Neural progenitor cell (in vitro differentiated cells): ENCODE results near the gene HIVEP1. TPM values are rescaled to one million over a fixed set of nuclear protein-coding genes. Genes with fewer than 3 reads are reported as not detected.

Experiments
- DNase-seq: peaks from one replicate; pipeline ENCODE4 v3.0.0-alpha.2; 2016; ENCODE audit warnings: low spot score
- H2AFZ ChIP-seq: fragments of 200-600 bp; sonication (generic); replicated peaks from 2 replicates; pipeline ENCODE4 v1.6.1; 2016; ENCODE audit warnings: antibody characterized with exemption
- H3F3A ChIP-seq: fragments of 200-600 bp; sonication (generic); 2 replicates; pipeline ENCODE4 v1.6.1; 2016; ENCODE audit warnings: antibody characterized with exemption, low read depth
- H3K27ac ChIP-seq: fragments of 200-600 bp; sonication (generic); 2 replicates; pipeline ENCODE4 v1.5.1; 2016; ENCODE audit warnings: mild to moderate bottlenecking
- H3K27me3 ChIP-seq: fragments of 200-600 bp; sonication (generic); 2 replicates; pipeline ENCODE4 v1.6.1; 2016; ENCODE audit warnings: mild to moderate bottlenecking, moderate library complexity
- H3K36me3 ChIP-seq: fragments of 200-600 bp; sonication (generic); 2 replicates; pipeline ENCODE4 v1.5.1; 2016
- H3K4me1 ChIP-seq: fragments of 200-600 bp; sonication (generic); 2 replicates; pipeline ENCODE4 v1.6.1; 2016; ENCODE audit warnings: mixed run types
- H3K4me2 ChIP-seq: fragments of 200-600 bp; sonication (generic); 2 replicates; pipeline ENCODE4 v1.6.1; 2016
- H3K4me3 ChIP-seq: fragments of 200-600 bp; sonication (generic); 2 replicates; pipeline ENCODE4 v1.5.1; 2016
- H3K79me2 ChIP-seq: fragments of 200-600 bp; sonication (generic); 2 replicates; pipeline ENCODE4 v1.6.1; 2016; ENCODE audit warnings: low read depth
- H3K9ac ChIP-seq: fragments of 200-600 bp; sonication (generic); 2 replicates; pipeline ENCODE4 v1.6.1; 2016
- H3K9me3 ChIP-seq: fragments of 200-600 bp; sonication (generic); 2 replicates; pipeline ENCODE4 v1.5.1; 2016; ENCODE audit warnings: low read depth
- H4K20me1 ChIP-seq: fragments of 200-600 bp; sonication (generic); 2 replicates; pipeline ENCODE4 v1.6.1; 2016; ENCODE audit warnings: low read depth
- H3K27ac Mint-ChIP-seq: 3 replicates; pipeline ENCODE4 v1.8.0; 2021; ENCODE audit warnings: mixed read lengths
- H3K27me3 Mint-ChIP-seq: 2 replicates; pipeline ENCODE4 v1.8.0; 2022; ENCODE audit warnings: low read depth, mild to moderate bottlenecking, inconsistent platforms, moderate library complexity, mixed read lengths; ENCODE audit not compliant: insufficient read depth
- H3K36me3 Mint-ChIP-seq: 3 replicates; pipeline ENCODE4 v1.8.0; 2021; ENCODE audit warnings: mixed read lengths
- H3K4me1 Mint-ChIP-seq: 3 replicates; pipeline ENCODE4 v1.8.0; 2021; ENCODE audit warnings: mixed read lengths
- H3K4me3 Mint-ChIP-seq: 3 replicates; pipeline ENCODE4 v1.8.0; 2021; ENCODE audit warnings: mild to moderate bottlenecking, moderate library complexity, mixed read lengths
- H3K9me3 Mint-ChIP-seq: 3 replicates; pipeline ENCODE4 v1.8.0; 2020; ENCODE audit warnings: mixed read lengths
- CTCF ChIP-seq: fragments of 200-600 bp; sonication (generic); IDR thresholded peaks from 2 replicates; pipeline ENCODE4 v1.5.1; 2017; ENCODE audit warnings: antibody characterized with exemption, mild to moderate bottlenecking
- EZH2 ChIP-seq: fragments of 200-600 bp; sonication (generic); IDR thresholded peaks from 2 replicates; pipeline ENCODE4 v1.6.1; 2017; ENCODE audit warnings: antibody characterized with exemption, mild to moderate bottlenecking, moderate library complexity
- EZH2phosphoT487 ChIP-seq: fragments of 200-600 bp; sonication (generic); IDR thresholded peaks from 2 replicates; pipeline ENCODE4 v1.6.1; 2017; ENCODE audit warnings: antibody characterized with exemption
- total RNA-seq: library from RNA; depleted of rRNA; stranded (reverse); fragments of >200 nt; gene quantifications from 2 replicates; pipeline ENCODE4 v1.2.3, GENCODE V29; 2015; ENCODE audit warnings: low replicate concordance

HIVEP1 gene
- total RNA-seq, 1 donor from 2014 or later: 23.3 TPM

- no peaks in the 10 kb centered on the region for H3K9me3 ChIP-seq
- peaks cover 9% of the 10 kb centered on the region for H3K36me3 ChIP-seq
- TF ChIP-seq CTCF (no peak), EZH2phosphoT487 (no peak), EZH2 (no peak)
- no peak overlapping the region for H3K9ac ChIP-seq
- H3K27ac ChIP-seq: no peak overlapping the region
- Mint-ChIP-seq H3K9me3 (no peaks in the 10 kb centered on the region), H3K27ac (no peak overlapping the region), H3K4me1 (no peaks in the 10 kb centered on the region), H3K27me3 (no peaks in the 10 kb centered on the region), H3K36me3 (peaks cover 60% of the 10 kb centered on the region), H3K4me3 (no peak overlapping the region)
- H3K27me3 ChIP-seq: no peaks in the 10 kb centered on the region
- no peak for DNase-seq
- H3K4me1 ChIP-seq: no peaks in the 10 kb centered on the region
- H3K79me2 ChIP-seq: peaks cover 8% of the 10 kb centered on the region
- H3K4me3 ChIP-seq: no peak overlapping the region
- H4K20me1 ChIP-seq: no peaks in the 10 kb centered on the region
- no peaks in the 10 kb centered on the region for H3F3A ChIP-seq
- no peak overlapping the region for H3K4me2 ChIP-seq
- H2AFZ ChIP-seq: no peak overlapping the region
These were observed 113.3 kb downstream of the HIVEP1 start for GRCh38 chr6:12125396-12125795.

- Mint-ChIP-seq H3K4me1 (no peaks in the 10 kb centered on the region), H3K27ac (no peak overlapping the region), H3K36me3 (peaks cover 56% of the 10 kb centered on the region), H3K9me3 (no peaks in the 10 kb centered on the region), H3K27me3 (no peaks in the 10 kb centered on the region), H3K4me3 (no peak overlapping the region)
- Histone ChIP-seq H3K4me2 (no peak overlapping the region), H3F3A (no peaks in the 10 kb centered on the region), H2AFZ (no peak overlapping the region), H3K4me1 (no peaks in the 10 kb centered on the region), H3K36me3 (peaks cover 3% of the 10 kb centered on the region), H3K79me2 (peaks cover 8% of the 10 kb centered on the region), H3K4me3 (no peak overlapping the region), H3K9me3 (no peaks in the 10 kb centered on the region), H4K20me1 (no peaks in the 10 kb centered on the region), H3K27me3 (no peaks in the 10 kb centered on the region), H3K27ac (no peak overlapping the region), H3K9ac (no peak overlapping the region)
- DNase-seq: no peak
- no peak for TF ChIP-seq EZH2phosphoT487
- TF ChIP-seq CTCF: no peak
- no peak for TF ChIP-seq EZH2
These were observed 113.9 kb downstream of the HIVEP1 start for GRCh38 chr6:12126051-12126450.

- H3K27ac Mint-ChIP-seq: no peak overlapping the region
- no peaks in the 10 kb centered on the region for H3K4me1 Mint-ChIP-seq
- H3K9me3 Mint-ChIP-seq: no peaks in the 10 kb centered on the region
These were observed 117.4 kb downstream of the HIVEP1 start for GRCh38 chr6:12129523-12129922.

More at GRCh38 chr6:12129523-12129922, 117.4 kb downstream of the HIVEP1 start:
- no peak overlapping the region for H2AFZ ChIP-seq
- Mint-ChIP-seq H3K27me3 (no peaks in the 10 kb centered on the region), H3K36me3 (peaks cover 37% of the 10 kb centered on the region), H3K4me3 (no peak overlapping the region)
- no peaks in the 10 kb centered on the region for H3F3A ChIP-seq
- peaks cover 8% of the 10 kb centered on the region for H3K79me2 ChIP-seq
- no peak overlapping the region for H3K4me3 ChIP-seq
- H4K20me1 ChIP-seq: no peaks in the 10 kb centered on the region
- TF ChIP-seq CTCF (no peak), EZH2 (no peak), EZH2phosphoT487 (no peak)
- DNase-seq: no peak
- H3K36me3 ChIP-seq: peaks cover 3% of the 10 kb centered on the region
- H3K27me3 ChIP-seq: no peaks in the 10 kb centered on the region
- H3K9me3 ChIP-seq: no peaks in the 10 kb centered on the region
- no peak overlapping the region for H3K4me2 ChIP-seq
- no peaks in the 10 kb centered on the region for H3K4me1 ChIP-seq
- no peak overlapping the region for H3K27ac ChIP-seq
- no peak overlapping the region for H3K9ac ChIP-seq
